GM21528 (cell line): Measurements from ENCODE around the gene CCDC57.
"Not testable (repeated sequence)": the region's sequence is repeated elsewhere in the genome, so short reads cannot be mapped to it uniquely, and the experiment has no call there.

Experiments used
- ATAC-seq: cut with Tn5 transposase; IDR thresholded peaks from one replicate; pipeline ENCODE4 v1.9.1; 2021; ENCODE audit warnings: mild to moderate bottlenecking, moderate library complexity; ENCODE audit not compliant: unreplicated experiment, low FRiP score

Gene CCDC57

DNA sequence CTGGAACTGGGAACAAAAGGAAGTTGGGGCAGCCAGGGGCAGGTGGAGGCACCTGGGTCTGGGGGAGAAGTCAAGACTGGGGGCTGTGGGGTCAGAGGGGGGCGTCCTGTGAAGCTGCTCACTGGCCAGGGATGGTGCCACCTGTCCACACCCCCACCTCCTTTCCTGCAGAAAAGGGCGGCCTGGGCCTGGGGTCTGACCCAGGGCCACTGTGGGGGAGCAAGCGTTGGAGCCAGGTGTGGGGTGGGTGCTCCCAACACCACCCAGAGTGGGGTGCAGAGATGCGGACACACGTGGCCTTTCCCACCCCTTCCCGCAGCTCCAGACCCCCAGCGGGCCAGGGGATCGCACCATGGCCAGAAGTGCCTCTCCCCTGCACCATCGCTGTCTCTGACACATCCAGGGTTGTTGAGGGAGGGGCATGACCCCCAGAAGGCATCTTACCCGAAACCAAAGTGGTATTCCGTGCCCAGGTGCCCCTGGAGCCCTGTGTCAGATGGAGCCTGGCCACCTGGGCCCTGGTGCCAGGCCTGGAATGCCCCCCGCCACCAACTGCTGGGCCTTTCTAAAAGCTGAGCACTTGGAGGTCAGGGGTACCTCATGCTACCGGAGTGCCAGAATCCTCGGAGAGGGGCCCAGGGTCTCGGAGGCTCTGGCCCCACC is 13.6 kb upstream of the CCDC57 start:
- ATAC-seq: no peak

DNA sequence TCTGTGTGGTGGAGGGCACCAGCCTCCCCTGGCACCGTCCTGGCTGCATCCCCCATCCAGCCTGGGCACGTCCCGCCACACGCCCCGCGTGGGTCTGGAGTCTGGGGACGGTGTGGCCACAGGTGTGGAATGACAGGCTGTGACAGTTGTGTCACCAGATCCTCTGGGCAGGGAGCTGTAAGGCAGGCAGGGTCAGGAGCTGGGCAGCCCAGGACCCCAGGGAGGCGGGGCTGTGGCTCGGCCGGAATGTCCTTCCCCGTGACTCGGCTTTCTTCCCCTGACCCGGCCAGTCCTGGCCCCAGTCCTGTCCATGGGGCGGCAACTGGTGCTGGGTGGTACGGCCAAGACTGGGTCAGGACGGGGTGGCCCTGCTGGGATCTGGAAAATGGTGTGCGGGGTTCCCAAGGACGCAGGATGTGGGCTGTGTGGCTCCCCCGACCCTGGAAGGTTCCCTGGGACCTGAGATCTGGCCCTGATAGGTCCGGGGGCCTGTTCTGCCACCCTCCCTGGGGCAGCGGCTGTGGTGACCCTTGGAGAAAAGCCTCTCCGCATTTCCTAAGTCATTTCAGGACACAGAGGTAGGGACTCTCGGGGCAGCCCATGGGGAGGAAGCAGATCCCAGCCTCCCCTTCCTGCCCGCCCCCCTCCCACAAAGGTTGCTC is 12.9 kb upstream of the CCDC57 start:
- no peak for ATAC-seq

DNA sequence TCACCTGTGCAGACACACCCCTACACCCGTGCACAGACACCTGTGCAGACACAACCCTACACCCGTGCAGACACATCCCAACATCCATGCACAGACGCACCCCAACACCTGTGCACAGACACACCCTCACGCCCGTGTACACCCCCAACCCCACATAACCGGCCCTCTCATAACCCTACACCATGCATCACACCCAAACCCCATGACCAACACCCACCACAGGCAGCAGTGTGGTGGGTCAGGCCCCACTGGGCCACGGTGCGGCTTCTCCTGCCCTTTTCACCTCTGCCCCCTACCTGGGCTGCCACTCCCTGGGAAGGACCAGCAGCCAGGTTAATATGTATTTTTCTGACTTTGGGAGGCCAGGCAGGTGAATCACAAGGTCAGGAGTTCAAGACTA is 12.0 kb upstream of the CCDC57 start:
- no peak for ATAC-seq

DNA sequence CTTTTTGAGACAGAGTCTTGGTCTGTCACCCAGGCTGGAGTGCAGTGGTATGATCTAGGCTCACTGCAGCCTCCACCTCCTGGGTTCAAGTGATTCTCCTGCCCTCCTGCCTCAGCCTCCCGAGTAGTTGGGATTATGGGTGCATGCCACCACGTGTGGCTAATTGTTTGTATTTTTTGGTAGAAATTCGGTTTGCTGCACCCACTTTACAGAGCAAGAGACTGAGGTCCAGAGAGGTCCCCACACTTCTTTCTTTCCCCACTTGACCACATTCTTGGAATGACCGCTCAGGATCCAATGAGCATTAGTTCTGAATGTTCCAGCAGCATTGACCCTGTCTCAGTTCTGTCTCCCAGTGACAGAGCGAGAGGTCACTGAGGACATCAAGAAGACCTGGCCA is 10.9 kb upstream of the CCDC57 start:
- no peak for ATAC-seq

DNA sequence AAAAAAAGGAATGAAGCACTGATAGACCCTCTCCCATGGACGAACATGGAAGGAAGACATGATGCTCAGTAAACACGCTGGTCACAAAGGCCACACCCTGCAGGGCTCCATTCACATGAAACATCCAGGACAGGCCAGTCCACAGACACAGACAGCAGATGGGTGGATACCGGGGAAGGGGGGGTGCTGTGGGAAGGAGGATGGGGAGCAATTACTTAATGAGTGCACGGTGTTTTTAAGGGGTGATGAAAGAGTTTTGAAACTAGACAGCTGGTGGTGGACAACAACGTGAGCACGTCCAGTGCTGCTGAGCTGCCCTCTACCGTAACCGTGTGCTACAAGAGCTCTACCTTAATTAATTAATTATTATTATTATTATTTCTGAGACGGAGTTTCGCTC is 10.2 kb upstream of the CCDC57 start:
- ATAC-seq: no peak

DNA sequence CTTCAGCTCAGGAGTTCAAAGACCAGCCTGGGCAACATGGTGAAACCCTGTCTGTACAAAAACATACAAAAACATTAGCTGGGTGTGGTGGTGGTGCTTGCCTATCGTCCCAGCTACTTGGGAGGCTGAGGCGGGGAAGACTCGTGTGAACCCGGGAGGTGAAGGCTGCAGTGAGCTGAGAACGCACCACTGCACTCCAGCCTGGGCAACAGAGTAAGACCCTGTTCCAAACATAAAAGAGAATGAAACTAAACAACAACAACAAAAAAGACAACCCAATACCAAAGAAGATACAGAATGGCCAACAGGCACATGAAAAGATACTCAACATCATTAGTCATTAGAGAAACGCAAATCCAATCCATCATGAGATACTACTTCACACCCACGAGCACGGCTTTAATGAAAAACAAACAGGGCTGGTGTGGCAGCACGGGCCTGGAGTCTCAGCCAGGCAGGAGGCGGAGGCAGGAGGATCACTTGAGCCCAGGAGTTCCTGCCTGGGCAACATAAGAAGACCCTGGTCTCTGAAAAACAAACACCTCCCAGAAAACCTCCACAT is 8.8 kb upstream of the CCDC57 start:
- ATAC-seq: no peak

DNA sequence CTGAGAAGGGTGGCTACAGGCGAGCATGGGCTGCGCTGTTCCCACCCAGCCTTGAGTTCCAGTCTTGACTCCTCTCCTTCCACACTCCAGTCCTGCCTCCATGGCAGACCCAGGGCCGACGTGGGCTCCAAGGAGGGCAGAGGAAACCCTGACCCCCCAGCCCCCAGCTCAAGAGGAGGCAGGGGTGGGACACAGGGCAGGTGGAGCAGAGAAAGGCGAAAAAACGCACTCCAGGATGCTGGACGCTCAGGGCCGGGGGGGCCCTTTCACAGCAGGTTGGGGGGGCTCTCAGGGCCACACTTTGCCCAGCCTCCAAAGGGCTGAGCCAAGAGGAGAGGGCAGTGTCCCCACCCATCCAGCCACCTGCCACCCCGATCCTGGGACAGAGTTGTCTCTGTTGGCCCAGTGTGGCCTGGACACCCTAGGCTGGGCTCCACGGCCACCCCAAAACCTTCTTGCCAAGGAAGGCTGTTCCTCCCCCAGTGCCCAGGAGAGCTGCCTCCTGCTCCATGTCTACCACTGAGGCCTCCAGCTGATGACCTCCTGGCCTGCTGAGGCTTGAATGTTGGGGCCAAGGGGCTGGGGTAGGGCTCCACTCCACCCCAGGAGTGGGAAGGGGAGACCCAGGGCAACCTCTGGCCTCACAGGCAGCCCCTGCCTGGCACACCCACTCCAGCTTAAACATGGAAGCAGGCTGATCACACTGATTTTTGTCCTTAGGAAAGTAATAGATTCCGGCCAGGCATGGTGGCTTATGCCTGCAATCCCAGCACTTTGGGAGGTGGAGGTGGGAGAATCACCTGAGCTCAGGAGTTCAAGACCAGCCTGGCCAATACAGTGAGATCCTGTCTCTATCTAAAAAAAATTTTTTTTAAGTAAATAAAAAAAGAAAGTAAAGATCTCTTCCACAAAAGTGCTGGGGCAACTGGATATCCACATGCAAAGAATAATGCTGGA is 7.4 kb upstream of the CCDC57 start:
- no peak for ATAC-seq

DNA sequence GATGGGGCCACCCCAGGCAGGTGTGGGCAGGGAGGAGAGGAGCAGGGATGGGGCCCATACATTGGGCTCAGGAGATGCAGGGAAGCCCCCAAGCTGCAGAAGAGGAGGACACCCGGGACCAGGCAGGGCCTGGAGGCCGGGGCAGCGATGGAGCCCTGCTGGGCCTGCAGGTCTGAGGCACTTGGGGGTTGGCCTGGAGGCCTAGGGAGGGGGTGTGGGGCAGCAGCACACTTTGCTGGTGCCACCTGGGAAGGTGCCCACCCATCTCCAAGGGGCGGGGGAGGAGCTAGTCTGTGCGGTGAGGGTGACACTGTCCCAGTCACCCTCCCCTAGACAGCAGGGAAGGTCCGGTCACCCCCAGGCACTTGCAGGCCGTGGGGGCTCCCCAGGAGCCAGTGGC is 6.4 kb upstream of the CCDC57 start:
- no peak for ATAC-seq

DNA sequence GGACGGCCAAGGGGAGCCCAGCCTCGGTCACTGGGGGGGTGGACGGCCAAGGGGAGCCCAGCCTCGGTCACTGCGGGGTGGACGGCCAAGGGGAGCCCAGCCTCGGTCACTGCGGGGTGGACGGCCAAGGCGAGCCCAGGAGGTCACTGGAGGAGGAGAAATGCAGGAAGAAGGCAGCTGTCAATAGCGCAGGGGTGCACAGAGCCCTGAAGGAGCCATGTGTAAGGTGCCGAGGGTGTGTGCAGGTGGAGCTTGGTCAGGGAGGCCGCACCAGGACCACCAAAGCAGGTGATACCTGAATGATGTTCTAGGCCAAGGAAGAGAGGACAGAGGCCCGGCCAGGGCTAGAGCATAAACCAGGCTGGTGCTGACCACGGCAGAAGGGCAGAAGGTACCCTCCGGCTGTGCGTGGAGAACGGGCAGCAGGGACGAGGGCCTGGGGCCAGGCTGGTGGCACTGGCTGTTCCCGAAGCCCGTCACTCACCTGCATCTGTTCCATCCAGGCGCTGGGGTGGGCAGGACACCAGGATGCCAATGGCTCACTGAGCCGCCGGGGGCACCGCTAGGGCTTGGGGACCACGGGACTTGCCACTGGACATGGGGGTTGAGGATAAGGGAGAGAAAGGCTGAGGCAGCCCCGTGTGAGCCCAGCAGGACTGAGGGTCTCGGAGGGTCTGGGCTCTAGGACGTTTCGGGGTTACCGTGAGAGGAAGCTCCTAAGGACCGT is 5.9 kb upstream of the CCDC57 start:
- ATAC-seq: no peak

DNA sequence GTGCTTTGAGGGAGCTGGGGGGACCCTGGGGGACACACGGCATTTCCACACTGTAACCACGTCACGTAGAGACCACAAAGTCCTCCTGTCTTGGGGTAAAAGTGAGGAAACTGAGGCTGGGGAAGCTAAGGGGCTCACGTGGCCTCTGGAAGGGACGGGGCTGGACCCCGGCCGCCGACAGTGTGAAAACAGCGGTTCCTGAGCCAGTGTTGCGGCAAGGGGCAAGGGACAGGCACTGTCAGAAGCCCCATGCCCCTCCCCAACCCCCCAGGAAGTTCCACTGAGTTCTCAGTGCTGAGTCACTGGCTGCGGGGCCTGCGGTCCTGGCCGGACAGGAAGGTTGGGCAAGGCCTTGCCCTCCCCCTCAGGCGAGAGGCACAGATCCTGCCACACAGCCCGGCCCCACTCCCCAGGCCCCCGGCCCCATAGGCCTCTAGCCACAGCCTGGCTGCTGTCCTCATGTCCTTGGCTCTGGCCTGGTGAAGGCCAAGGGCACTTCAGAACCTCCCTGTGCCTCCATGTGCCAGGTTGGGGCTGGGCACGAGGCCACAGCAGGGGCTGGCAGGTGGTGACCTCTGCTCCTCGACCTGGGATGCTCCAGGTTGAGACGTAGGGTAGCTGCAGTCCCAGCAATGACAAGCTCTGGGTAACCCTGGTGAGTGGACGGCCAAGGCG is 5.0 kb upstream of the CCDC57 start:
- ATAC-seq: no peak

DNA sequence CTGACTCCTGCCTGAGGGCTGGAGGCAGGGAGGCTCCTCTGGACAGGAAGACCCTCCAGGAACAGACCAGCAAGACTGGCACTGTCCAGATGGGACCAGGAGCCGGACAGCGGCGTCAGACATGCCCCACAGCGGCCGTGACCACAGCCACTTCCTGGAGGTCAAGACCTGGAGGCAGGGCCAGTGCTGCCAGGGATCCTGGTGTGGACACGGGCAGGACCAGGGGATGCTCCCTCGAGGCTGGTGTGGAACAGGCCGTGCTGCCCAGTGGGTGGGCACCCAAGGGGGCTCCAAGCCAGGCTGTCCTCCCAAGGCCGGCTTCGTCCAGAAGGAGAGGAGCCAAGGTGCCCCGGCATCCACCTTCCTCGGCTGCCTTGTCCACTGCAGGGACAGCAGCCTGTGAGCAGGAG is 4.5 kb upstream of the CCDC57 start:
- no peak for ATAC-seq

DNA sequence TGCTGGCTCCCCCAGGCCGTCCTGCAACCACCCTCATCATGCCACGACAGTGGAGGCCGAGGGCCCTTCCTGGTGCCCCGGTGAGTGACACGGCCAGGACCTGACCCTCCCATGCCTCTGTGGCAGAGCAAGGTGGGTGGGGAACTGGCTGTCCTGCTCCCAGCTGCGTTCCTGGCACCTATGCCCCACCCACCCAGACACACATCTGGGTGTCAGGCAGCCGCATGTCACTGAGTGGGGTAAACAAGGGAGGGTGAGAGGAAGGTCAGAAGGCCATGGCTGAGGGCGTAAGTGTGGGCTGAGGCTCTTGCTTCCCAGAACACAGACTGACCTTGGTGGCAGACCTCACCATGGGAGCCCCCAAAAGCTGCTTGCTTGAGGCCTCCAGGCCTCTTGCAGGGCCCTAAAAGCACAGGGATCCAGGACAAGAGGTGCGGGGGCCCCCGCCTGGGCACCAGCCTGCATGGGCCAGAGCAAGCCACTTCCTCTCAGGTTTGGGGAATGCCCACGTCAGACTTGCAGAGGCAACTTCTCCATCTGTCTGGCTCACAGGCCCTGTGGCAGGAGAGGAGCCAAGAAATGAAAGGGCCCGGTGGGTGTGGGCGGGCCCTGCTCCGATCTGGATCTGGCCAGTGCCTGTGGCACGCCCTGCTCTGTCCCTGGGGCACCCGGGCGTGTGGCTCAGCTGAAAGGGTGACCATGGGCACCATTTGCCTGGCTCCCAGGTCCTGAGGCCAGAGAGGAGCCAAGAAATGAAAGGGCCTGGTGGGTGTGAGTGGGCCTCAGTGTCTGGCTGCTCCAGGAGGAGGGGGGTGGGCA is 3.9 kb upstream of the CCDC57 start:
- no peak for ATAC-seq

DNA sequence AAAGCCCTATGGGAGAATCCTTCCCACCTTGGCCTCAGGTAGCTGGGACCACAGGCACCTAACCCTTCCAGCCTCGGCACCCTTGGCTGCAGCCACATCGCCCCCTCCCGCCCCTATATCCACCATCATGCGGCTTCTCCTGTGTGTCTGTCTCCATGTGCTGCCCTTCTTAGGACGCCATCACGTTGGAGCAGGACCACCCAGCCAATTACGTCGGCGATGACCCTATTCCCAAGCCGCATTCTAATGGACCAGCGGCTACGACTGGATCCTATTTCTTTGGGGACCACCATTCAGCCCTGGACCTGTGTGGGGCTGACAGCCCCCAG is 3.3 kb upstream of the CCDC57 start:
- no peak for ATAC-seq

DNA sequence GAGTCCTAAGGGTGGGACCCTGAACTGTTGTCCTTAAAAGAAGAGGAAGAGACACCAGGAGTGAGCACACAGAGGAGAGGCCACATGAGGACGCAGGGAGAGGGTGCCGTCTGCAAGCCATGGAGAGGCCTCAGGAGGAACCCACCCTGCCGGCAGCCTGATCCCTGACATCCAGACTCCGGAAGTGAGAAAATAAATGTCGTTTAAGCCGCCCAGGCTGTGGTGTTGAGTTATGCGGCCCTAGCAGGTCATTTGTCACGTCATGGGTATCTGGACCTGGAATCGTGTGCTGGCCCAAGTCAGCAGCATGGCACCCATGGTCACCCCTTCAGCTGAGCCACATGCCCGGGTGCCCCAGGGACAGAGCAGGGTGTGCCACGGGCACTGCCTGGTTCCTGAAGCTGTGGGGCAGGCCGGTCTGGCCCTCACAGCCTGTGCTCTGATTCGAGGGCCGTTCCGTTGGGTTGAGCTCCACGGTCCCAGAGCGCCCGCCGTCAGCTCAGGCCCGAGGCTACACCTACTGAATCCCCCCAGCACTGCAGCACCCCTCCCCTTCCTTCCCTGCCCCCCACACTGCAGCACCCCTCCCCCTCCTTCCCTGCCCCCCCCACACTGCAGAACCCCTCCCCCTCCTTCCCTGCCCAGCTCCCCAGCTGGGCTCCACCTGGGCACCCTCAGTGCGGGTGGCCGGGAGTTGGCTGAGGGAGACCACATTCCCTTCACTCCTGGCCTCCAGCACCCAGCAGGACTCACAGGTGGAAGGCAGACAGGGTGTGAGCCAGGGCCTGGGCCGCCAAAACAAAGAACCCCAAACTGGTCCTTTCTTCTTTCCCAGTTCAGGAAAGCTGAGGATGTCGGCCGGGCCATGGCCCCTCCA is 2.7 kb upstream of the CCDC57 start:
- ATAC-seq: no peak

DNA sequence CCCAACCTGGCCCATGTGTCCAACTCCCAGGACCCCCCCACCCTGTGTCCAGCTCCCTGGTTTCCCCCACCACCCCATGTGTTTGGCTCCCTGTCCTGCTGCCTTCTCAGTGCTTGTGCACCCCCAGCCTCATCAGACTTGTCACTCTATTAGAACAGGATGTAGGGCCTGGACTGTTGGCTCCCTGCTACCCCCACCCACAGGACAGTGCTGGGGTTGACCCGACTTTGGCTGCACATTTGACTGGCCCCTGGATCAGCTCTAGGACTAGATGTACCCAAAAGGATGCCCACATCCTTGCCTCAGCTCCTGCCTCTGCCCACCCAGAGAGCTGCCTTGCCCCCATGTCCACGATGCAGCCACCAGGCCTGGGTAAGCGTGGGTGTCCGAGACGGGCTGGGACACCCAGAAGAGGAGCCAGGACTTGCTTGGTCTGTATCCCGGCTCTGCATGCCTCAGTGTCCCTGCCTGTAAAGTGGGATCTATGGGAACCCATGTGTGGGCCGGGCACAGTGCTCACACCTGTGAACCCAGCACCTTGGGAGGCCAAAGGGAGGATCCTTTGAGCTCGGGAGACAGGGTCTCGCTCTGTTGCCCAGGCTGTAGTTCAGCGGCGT is 1.5 kb upstream of the CCDC57 start:
- ATAC-seq: no peak

DNA sequence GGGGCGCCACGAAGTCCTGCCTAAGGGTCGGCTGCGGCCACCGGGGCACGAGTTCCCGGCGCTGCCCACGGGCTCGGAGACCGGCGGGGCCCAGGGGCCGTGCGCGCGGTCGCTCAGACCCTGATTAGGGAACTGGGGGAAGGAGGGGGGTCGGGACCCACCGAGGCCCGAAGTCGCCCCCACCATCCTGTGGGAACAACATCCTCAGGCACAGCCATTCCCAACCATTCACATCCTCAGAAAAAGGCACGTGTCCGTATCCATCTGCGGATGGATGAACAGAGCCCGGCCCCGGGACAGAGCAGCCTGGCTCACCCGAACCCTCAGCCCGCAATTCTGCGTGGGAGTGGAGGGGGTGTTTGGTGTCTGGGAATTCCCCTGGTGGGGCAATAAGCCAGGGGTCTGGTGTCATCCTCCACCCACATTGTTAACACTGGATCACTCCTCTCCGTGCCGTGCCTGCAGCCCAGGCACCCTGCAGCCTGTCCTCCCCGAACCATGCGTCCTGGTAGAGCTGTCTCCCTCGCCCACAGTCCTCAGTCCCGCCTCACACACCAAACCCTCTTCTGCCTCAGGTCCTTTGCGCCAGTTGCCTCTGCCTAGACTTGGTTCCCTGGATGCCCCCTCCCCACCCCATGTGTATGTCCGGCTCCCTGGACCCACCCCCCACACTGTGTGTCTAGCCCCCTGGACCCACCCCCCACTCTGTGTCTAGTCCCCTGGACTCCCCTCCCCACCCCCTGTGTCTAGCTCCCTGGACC is 789 bp upstream of the CCDC57 start:
- ATAC-seq: peak; percentile 18

DNA sequence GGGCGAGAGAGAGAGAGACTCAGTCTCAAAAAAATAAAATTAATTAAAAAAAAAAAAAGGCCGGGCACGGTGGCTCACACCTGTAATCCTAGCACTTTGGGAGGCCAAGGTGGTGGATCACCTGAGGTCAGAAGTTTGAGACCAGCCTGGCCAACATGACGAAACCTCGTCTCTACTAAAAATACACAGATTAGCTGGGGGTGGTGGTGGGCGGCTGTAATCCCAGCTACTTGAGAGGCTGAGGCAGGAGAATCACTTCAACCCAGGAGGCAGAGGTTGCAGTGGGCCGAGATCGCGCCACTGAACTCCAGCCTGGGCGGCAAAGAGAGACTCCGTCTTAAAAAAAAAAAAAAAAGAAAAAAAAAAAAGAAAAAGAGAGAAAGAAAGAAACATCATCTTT is 2.0 kb downstream of the CCDC57 start:
- ATAC-seq: not testable (repeated sequence)
